ENCODE results near the gene GBP1.
"Not testable (repeated sequence)": the region's sequence is repeated elsewhere in the genome, so short reads cannot be mapped to it uniquely, and the experiment has no call there.

The GBP1 gene

DNA sequence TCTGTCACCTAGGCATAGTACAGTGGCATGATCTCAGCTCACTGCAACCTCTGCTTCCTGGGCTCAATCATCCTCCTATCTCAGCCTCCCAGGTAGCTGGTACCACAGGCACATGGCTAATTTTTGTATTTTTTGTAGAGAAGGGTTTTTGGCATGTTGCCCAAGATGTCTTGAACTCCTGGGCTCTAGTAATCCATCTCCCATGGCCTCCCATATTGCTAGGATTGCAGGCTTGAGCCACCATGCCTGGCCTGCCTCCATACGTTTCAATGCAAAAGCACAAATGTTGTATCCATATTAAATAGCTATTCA, 24.7 kb downstream of the GBP1 start:
- H3K36me3 ChIP-seq (ENCODE audit: insufficient read depth, low read length), result no peaks in the 10 kb centered on the region
- no peaks in the 10 kb centered on the region for H4K20me1 ChIP-seq (ENCODE audit: insufficient read depth, low read length, poor library complexity, severe bottlenecking)
- H3K9ac ChIP-seq (ENCODE audit: low read depth, low read length, poor library complexity, severe bottlenecking), result no peak overlapping the region
- TF ChIP-seq, protein P1, sequence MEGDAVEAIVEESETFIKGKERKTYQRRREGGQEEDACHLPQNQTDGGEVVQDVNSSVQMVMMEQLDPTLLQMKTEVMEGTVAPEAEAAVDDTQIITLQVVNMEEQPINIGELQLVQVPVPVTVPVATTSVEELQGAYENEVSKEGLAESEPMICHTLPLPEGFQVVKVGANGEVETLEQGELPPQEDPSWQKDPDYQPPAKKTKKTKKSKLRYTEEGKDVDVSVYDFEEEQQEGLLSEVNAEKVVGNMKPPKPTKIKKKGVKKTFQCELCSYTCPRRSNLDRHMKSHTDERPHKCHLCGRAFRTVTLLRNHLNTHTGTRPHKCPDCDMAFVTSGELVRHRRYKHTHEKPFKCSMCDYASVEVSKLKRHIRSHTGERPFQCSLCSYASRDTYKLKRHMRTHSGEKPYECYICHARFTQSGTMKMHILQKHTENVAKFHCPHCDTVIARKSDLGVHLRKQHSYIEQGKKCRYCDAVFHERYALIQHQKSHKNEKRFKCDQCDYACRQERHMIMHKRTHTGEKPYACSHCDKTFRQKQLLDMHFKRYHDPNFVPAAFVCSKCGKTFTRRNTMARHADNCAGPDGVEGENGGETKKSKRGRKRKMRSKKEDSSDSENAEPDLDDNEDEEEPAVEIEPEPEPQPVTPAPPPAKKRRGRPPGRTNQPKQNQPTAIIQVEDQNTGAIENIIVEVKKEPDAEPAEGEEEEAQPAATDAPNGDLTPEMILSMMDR (conservative IDR thresholded peaks at IDR 0.05; ENCODE audit: low read length), result no peak
- no peaks in the 10 kb centered on the region for H3F3A ChIP-seq (ENCODE audit: low read depth)
- no peaks in the 10 kb centered on the region for H3K4me1 ChIP-seq (ENCODE audit: insufficient read depth, low read length, poor library complexity, severe bottlenecking)
- no peak overlapping the region for H3K4me2 ChIP-seq (ENCODE audit: low read depth, low read length, poor library complexity, severe bottlenecking)
- peaks cover 13% of the 10 kb centered on the region; the same call in 1 of the 2 replicates for H3K9me3 ChIP-seq (ENCODE audit: insufficient read depth, low read depth, low read length)
- no peaks in the 10 kb centered on the region for H3K9me2 ChIP-seq (replicated peaks; ENCODE audit: low read depth, low read length)
- H3K79me2 ChIP-seq (ENCODE audit: insufficient read depth, low read length), result no peaks in the 10 kb centered on the region
- no peaks in the 10 kb centered on the region for H3K27me3 ChIP-seq (ENCODE audit: insufficient read depth, low read length, poor library complexity, severe bottlenecking)
- no peak overlapping the region for H3K4me3 ChIP-seq (ENCODE audit: low read length, poor library complexity, severe bottlenecking)
- no peak overlapping the region for H2AFZ ChIP-seq (ENCODE audit: low read length)

DNA sequence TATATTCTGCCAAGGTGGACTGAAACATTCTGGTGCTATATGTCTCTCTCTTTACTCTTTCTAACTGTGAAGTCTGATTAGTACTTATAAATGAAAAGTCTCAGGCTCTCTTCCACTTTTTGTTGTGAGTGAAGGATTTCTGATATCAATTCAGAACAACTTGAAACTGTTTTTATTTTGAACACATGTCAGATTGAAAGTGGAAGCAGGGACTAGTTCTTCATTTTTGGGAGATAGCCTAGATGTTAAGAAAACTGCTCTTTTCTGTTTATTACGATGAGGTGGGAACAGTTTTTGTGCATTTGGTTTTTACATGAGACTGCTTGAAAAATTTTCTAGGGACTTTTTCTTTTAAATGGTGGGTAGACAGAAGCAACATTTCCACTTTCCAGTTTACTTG, 27.8 kb downstream of the GBP1 start:
- no peaks in the 10 kb centered on the region for H3K36me3 ChIP-seq (ENCODE audit: insufficient read depth, low read length)
- no peaks in the 10 kb centered on the region for H3K4me1 ChIP-seq (ENCODE audit: insufficient read depth, low read length, poor library complexity, severe bottlenecking)
- no peaks in the 10 kb centered on the region for H3F3A ChIP-seq (ENCODE audit: low read depth)
- H3K4me2 ChIP-seq (ENCODE audit: low read depth, low read length, poor library complexity, severe bottlenecking), result no peak overlapping the region
- H3K4me3 ChIP-seq (ENCODE audit: low read length, poor library complexity, severe bottlenecking), result no peak overlapping the region
- no peak for TF ChIP-seq EZH2phosphoT487 (IDR thresholded peaks at IDR 0.05; ENCODE audit: borderline replicate concordance)
- TF ChIP-seq, protein P1 (conservative IDR thresholded peaks at IDR 0.05; ENCODE audit: low read length), result no peak
- no peaks in the 10 kb centered on the region for H3K27me3 ChIP-seq (ENCODE audit: insufficient read depth, low read length, poor library complexity, severe bottlenecking)
- H3K79me2 ChIP-seq (ENCODE audit: insufficient read depth, low read length), result no peaks in the 10 kb centered on the region
- no peak overlapping the region for H3K9ac ChIP-seq (ENCODE audit: low read depth, low read length, poor library complexity, severe bottlenecking)
- H3K9me2 ChIP-seq (replicated peaks; ENCODE audit: low read depth, low read length), result no peaks in the 10 kb centered on the region
- no peaks in the 10 kb centered on the region for H4K20me1 ChIP-seq (ENCODE audit: insufficient read depth, low read length, poor library complexity, severe bottlenecking)
- no peak overlapping the region for H2AFZ ChIP-seq (ENCODE audit: low read length)
- peaks cover 1% of the 10 kb centered on the region; the same call in 1 of the 2 replicates for H3K9me3 ChIP-seq (ENCODE audit: insufficient read depth, low read depth, low read length)

DNA sequence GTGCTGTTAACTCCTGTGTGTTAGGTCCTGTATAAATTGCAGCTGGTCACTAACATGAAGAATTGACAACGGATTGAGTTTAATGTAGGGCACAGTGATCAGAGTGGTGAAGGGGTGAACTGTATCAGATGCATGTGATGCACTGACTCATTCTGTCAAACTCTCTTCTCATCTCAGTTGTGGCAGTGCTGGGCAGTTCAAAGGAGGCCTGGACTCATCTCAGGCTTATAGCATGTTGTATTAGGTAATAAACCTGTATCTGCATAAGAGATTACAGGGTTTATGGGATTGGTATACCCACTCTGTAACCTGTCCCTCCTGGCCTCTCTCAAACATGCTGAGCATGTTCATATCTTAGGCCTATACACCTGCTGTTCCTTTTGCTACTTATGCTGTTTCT, 29.9 kb downstream of the GBP1 start:
- no peak for TF ChIP-seq EZH2phosphoT487 (IDR thresholded peaks at IDR 0.05; ENCODE audit: borderline replicate concordance)
- TF ChIP-seq, protein P1 (conservative IDR thresholded peaks at IDR 0.05; ENCODE audit: low read length), result no peak
- H2AFZ ChIP-seq (ENCODE audit: low read length), result no peak overlapping the region
- no peaks in the 10 kb centered on the region for H4K20me1 ChIP-seq (ENCODE audit: insufficient read depth, low read length, poor library complexity, severe bottlenecking)
- no peaks in the 10 kb centered on the region for H3F3A ChIP-seq (ENCODE audit: low read depth)
- no peaks in the 10 kb centered on the region for H3K79me2 ChIP-seq (ENCODE audit: insufficient read depth, low read length)
- no peak overlapping the region for H3K9ac ChIP-seq (ENCODE audit: low read depth, low read length, poor library complexity, severe bottlenecking)
- H3K4me3 ChIP-seq (ENCODE audit: low read length, poor library complexity, severe bottlenecking), result no peak overlapping the region
- no peak overlapping the region for H3K4me2 ChIP-seq (ENCODE audit: low read depth, low read length, poor library complexity, severe bottlenecking)
- H3K27me3 ChIP-seq (ENCODE audit: insufficient read depth, low read length, poor library complexity, severe bottlenecking), result no peaks in the 10 kb centered on the region
- H3K9me3 ChIP-seq (ENCODE audit: insufficient read depth, low read depth, low read length), result no peaks in the 10 kb centered on the region
- no peaks in the 10 kb centered on the region for H3K4me1 ChIP-seq (ENCODE audit: insufficient read depth, low read length, poor library complexity, severe bottlenecking)
- no peaks in the 10 kb centered on the region for H3K9me2 ChIP-seq (replicated peaks; ENCODE audit: low read depth, low read length)
- H3K36me3 ChIP-seq (ENCODE audit: insufficient read depth, low read length), result no peaks in the 10 kb centered on the region

DNA sequence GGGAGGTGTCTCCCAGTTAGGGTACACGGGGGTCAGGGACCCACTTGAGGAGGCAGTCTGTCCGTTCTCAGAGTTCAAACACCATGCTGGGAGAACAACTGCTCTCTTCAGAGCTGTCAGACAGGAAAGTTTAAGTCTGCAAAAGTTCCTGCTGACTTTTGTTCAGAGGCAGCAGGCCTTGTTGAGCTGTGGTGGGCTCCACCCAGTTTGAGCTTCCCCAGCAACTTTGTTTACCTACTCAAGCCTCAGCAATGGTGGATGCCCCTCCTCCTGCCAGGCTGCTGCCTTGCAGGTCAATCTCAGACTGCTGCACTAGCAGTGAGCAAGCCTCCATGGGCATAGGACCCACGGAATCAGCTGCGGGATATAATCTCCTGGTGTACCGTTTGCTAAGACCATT, 31.0 kb downstream of the GBP1 start:
- H3K4me2 ChIP-seq (ENCODE audit: low read depth, low read length, poor library complexity, severe bottlenecking); H3K9me2 ChIP-seq (replicated peaks; ENCODE audit: low read depth, low read length): not testable (repeated sequence)

DNA sequence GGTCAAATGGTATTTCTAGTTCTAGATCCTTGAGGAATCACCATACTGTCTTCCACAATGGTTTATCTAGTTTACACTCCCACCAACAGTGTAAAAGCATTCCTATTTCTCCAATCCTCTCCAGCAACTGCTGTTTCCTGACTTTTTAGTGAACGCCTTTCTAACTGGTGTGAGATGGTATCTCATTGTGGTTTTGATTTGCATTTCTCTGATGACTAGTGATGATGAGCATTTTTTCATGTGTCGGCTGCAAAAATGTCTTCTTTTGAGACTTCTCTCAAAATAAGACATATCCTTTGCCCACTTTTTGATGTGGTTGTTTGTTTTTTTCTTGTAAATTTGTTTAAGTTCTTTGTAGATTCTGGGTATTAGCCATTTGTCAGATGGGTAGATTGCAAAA, 36.0 kb downstream of the GBP1 start:
- H3K9me3 ChIP-seq (ENCODE audit: insufficient read depth, low read depth, low read length); H2AFZ ChIP-seq (ENCODE audit: low read length); H3K27me3 ChIP-seq (ENCODE audit: insufficient read depth, low read length, poor library complexity, severe bottlenecking); H3K9me2 ChIP-seq (replicated peaks; ENCODE audit: low read depth, low read length); H3K79me2 ChIP-seq (ENCODE audit: insufficient read depth, low read length); H3F3A ChIP-seq (ENCODE audit: low read depth); H3K36me3 ChIP-seq (ENCODE audit: insufficient read depth, low read length); H3K4me3 ChIP-seq (ENCODE audit: low read length, poor library complexity, severe bottlenecking); H3K4me1 ChIP-seq (ENCODE audit: insufficient read depth, low read length, poor library complexity, severe bottlenecking); H4K20me1 ChIP-seq (ENCODE audit: insufficient read depth, low read length, poor library complexity, severe bottlenecking); H3K9ac ChIP-seq (ENCODE audit: low read depth, low read length, poor library complexity, severe bottlenecking); H3K4me2 ChIP-seq (ENCODE audit: low read depth, low read length, poor library complexity, severe bottlenecking): not testable (repeated sequence)

More for the DNA sequence above, 31.0 kb downstream of the GBP1 start:
- not testable (repeated sequence) for H3K4me1 ChIP-seq (ENCODE audit: insufficient read depth, low read length, poor library complexity, severe bottlenecking); H2AFZ ChIP-seq (ENCODE audit: low read length); H3K79me2 ChIP-seq (ENCODE audit: insufficient read depth, low read length); H3F3A ChIP-seq (ENCODE audit: low read depth); H3K36me3 ChIP-seq (ENCODE audit: insufficient read depth, low read length); H3K4me3 ChIP-seq (ENCODE audit: low read length, poor library complexity, severe bottlenecking); H3K27me3 ChIP-seq (ENCODE audit: insufficient read depth, low read length, poor library complexity, severe bottlenecking); H3K9ac ChIP-seq (ENCODE audit: low read depth, low read length, poor library complexity, severe bottlenecking); H3K9me3 ChIP-seq (ENCODE audit: insufficient read depth, low read depth, low read length); H4K20me1 ChIP-seq (ENCODE audit: insufficient read depth, low read length, poor library complexity, severe bottlenecking)
